ENCODE measurements around the gene AGMO. TPM values are rescaled to one million over a fixed set of nuclear protein-coding genes. Genes with fewer than 3 reads are reported as not detected.

Gene AGMO
- total and polyA plus RNA-seq, 12 donors = 0.05 to 0.34 (median 0.15) TPM; not detected in 7

DNA sequence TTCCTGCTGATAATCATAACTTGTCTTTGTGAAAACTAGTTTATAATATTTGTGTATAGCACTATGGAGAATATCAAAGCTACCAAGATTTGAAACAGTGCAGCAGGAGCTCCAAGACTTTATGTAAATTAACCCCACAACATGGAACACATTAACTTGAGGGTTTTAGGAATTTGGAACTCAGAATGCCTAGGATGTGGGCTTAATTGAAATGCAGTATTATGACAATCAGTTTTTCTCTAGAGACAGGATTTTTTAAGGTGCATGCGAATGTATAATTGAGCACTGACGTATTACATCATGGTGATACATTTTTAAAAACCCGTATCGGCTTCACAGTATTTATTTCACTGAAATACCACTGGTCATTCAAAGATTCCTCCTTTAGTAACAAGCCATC is 346.2 kb downstream of the AGMO start:
- no peak overlapping the region for H3K27ac ChIP-seq
- no peak for TF ChIP-seq POLR2A (IDR thresholded peaks at IDR 0.05)
- TF ChIP-seq, protein P1, sequence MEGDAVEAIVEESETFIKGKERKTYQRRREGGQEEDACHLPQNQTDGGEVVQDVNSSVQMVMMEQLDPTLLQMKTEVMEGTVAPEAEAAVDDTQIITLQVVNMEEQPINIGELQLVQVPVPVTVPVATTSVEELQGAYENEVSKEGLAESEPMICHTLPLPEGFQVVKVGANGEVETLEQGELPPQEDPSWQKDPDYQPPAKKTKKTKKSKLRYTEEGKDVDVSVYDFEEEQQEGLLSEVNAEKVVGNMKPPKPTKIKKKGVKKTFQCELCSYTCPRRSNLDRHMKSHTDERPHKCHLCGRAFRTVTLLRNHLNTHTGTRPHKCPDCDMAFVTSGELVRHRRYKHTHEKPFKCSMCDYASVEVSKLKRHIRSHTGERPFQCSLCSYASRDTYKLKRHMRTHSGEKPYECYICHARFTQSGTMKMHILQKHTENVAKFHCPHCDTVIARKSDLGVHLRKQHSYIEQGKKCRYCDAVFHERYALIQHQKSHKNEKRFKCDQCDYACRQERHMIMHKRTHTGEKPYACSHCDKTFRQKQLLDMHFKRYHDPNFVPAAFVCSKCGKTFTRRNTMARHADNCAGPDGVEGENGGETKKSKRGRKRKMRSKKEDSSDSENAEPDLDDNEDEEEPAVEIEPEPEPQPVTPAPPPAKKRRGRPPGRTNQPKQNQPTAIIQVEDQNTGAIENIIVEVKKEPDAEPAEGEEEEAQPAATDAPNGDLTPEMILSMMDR (IDR thresholded peaks at IDR 0.05) = no peak
- intact Hi-C loops (cut with DNase I) = no loop called here
- H3K4me3 ChIP-seq = no peak overlapping the region
- WGBS, 4 donors = 91 to 95% (median 93%) methylated on average over 4 of the region's 4 CpGs
- H3K36me3 ChIP-seq (replicated peaks in 1 of 2) = no peaks in the 10 kb centered on the region
- no peaks in the 10 kb centered on the region for H3K4me1 ChIP-seq (replicated peaks in 1 of 2)
- no peaks in the 10 kb centered on the region for H3K9me3 ChIP-seq (replicated peaks in 1 of 3)
- H3K27me3 ChIP-seq = no peaks in the 10 kb centered on the region
- DNase-seq = no peak

DNA sequence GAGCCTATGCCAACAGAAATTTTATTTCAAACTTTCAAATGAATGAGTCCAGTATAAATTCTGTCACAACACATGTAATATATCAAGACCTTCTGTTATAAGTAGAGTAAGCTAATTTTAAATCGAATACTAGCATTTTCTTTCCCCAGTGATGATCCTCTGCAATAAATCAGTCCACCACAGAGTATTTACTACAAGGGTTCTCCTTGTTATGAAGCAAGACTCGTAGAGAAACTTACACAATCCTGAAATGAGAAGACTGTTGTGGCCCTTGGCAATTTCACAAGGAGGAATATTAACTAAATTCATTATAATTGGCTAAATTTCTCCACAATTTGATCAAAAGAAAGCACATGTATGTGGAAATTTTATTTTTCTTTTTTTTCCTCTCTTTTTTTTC is 346.8 kb downstream of the AGMO start:
- Histone ChIP-seq H3K4me3 (no peak overlapping the region), H3K36me3 (replicated peaks in 1 of 2) (no peaks in the 10 kb centered on the region), H3K9me3 (replicated peaks in 1 of 3) (no peaks in the 10 kb centered on the region), H3K27me3 (no peaks in the 10 kb centered on the region), H3K27ac (no peak overlapping the region), H3K4me1 (replicated peaks in 1 of 2) (no peaks in the 10 kb centered on the region)
- TF ChIP-seq, protein P1 (IDR thresholded peaks at IDR 0.05) = no peak
- no peak for TF ChIP-seq POLR2A (IDR thresholded peaks at IDR 0.05)
- no peak for DNase-seq
- intact Hi-C loops (cut with DNase I) = no loop called here
- 46 to 59% (median 55%) methylated on average over 2 of the region's 2 CpGs for WGBS, 4 donors

DNA sequence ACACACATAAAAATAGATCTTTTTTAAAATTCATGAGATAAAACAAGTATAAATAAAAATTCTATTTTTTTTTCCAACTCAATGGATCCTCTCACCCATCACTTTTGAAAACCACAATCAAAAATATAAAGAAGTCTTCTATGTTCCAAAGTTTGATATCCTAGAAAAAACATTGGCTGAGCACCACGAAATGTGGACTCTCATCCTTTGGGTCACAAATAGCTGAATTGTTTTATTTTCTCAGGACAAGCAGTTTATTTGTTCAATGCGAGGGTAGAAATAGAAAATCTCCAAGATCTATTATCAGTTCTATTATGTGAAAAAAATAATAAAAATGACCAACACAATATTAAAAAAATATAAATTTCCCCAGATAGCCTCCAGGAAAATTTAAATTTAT is 348.7 kb downstream of the AGMO start:
- H3K4me3 ChIP-seq = no peak overlapping the region
- no peak overlapping the region for H3K27ac ChIP-seq
- intact Hi-C loops (cut with DNase I) = no loop called here
- 72 to 82% (median 80%) methylated on average over 2 of the region's 2 CpGs for WGBS, 4 donors
- H3K4me1 ChIP-seq (replicated peaks in 1 of 2) = no peaks in the 10 kb centered on the region
- DNase-seq = no peak
- TF ChIP-seq POLR2A (IDR thresholded peaks at IDR 0.05) = no peak
- TF ChIP-seq, protein P1 (IDR thresholded peaks at IDR 0.05) = no peak
- no peaks in the 10 kb centered on the region for H3K36me3 ChIP-seq (replicated peaks in 1 of 2)
- H3K9me3 ChIP-seq (replicated peaks in 1 of 3) = no peaks in the 10 kb centered on the region
- no peaks in the 10 kb centered on the region for H3K27me3 ChIP-seq

DNA sequence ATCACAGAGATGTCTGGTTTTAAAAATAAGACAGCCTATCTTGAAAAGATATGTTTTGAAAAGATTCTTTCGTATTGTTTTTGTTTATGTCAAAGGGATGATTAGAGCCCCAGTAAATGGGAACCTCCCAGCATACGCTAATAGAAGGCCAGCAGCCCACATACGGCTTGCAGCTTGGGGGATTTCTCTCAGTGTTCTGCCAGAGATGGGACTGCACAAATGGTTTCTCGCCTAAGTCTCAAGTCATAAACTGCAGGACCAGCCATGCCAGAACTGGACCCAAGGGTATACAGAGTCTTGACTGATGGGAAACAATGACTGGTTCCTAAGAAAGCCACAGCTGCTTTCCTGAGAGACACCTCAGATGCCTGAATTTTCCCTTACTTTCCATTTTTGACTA is 352.4 kb downstream of the AGMO start:
- intact Hi-C loops (cut with DNase I) = no loop called here

More for the DNA sequence above, 352.4 kb downstream of the AGMO start:
- Histone ChIP-seq H3K27me3 (no peaks in the 10 kb centered on the region), H3K4me3 (no peak overlapping the region), H3K4me1 (replicated peaks in 1 of 2) (no peaks in the 10 kb centered on the region), H3K27ac (no peak overlapping the region), H3K9me3 (replicated peaks in 1 of 3) (no peaks in the 10 kb centered on the region), H3K36me3 (replicated peaks in 1 of 2) (no peaks in the 10 kb centered on the region)
- 77 to 91% (median 82%) methylated on average over 4 of the region's 4 CpGs for WGBS, 4 donors
- no peak for DNase-seq
- TF ChIP-seq, protein P1 (IDR thresholded peaks at IDR 0.05) = no peak
- TF ChIP-seq POLR2A (IDR thresholded peaks at IDR 0.05) = no peak
